Ovary (tissue), 3 donors: ENCODE data around the gene C9orf50.

Source experiments
- EP300 ChIP-seq: sonication (generic); formaldehyde crosslinking; IDR thresholded peaks from one replicate; pipeline ENCODE4 v1.6.1; 2017; ENCODE audit warnings: antibody characterized with exemption
- POLR2A ChIP-seq: fragments of 450-650 bp; IDR thresholded peaks from one replicate; pipeline ENCODE4 v1.6.1; 2017; ENCODE audit warnings: antibody characterized with exemption, mild to moderate bottlenecking, moderate library complexity
- TF ChIP-seq, protein P1 (sequence below), 3 donors: fragments of 450-650 bp in 2 of 3; fragments of 200-600 bp in 1 of 3; IDR thresholded peaks; one replicate each; pipeline versions ENCODE4 v1.5.1 to v1.8.0; 2016 to 2022; ENCODE audit warnings: antibody characterized with exemption in 3 of 3, mild to moderate bottlenecking in 1 of 3
- donor health status: DM: no; HTN: no; CAD: no.

DNA sequence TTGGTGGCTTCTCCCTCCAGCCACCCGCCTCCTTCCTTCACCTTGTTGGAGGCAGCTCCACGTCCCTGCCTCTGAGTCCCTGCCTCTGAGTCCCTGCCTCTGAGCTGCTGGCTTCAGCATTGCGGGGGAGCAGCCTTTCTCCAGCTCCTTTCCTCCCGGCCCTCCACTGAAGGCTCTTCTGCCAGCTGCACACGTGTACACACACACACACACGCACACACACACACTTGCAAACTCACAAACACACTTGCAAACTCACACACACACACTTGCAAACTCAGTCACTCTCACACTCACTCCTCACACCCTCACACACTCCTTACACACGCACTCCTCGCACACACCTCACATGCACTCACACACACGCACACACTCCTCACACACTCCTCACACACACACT is 45.1 kb downstream of the C9orf50 start:
- TF ChIP-seq POLR2A (no peak), EP300 (no peak)
- TF ChIP-seq, protein P1, sequence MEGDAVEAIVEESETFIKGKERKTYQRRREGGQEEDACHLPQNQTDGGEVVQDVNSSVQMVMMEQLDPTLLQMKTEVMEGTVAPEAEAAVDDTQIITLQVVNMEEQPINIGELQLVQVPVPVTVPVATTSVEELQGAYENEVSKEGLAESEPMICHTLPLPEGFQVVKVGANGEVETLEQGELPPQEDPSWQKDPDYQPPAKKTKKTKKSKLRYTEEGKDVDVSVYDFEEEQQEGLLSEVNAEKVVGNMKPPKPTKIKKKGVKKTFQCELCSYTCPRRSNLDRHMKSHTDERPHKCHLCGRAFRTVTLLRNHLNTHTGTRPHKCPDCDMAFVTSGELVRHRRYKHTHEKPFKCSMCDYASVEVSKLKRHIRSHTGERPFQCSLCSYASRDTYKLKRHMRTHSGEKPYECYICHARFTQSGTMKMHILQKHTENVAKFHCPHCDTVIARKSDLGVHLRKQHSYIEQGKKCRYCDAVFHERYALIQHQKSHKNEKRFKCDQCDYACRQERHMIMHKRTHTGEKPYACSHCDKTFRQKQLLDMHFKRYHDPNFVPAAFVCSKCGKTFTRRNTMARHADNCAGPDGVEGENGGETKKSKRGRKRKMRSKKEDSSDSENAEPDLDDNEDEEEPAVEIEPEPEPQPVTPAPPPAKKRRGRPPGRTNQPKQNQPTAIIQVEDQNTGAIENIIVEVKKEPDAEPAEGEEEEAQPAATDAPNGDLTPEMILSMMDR (IDR thresholded peaks at IDR 0.05): no peak
